HG02610 (cell line): ENCODE measurements around the gene SCARF2.
"Not testable (repeated sequence)": the region's sequence is repeated elsewhere in the genome, so short reads cannot be mapped to it uniquely, and the experiment has no call there.

Experiments
- ATAC-seq: cut with Tn5 transposase; IDR thresholded peaks from one replicate; pipeline ENCODE4 v1.9.1; 2021; ENCODE audit warnings: mild to moderate bottlenecking, moderate library complexity; ENCODE audit not compliant: unreplicated experiment

Gene SCARF2

GRCh38 chr22:20395907-20396287, 41.7 kb downstream of the SCARF2 start:
- ATAC-seq: no peak

DNA sequence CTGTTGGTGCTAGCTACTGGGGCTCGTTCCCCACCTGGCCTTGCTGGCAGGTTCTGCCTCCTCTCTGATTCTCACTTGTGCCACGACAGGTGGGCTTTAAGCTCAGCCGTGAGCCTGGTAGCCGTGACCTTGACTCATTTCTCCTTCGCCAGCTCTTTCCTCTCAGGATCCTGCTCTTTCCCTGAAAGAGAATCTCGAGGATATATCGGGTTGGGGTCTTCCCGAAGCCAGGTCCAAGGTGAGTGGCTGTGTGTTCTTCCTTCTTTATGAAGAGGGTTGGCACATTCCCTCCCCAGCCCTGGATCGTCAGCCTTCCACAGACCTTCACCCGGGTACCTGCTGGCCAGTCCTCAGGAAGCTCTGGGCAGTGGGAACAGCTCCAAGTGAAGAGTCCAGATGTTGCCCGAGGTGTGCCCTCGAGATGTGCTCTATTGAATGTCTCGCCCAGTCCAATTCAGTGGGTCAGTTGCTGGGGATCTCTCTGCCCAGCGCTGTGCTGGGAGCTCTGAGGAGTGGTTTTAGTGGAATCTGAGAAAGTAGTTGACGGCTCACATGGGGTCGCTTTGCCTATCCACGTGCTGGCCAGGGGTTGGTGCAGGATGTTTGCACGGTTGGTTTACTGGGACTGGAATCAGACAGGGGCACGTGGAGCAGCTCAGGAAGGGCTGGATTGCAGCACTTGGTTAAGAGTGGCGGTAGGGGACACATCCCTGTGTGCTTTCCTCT, 42.3 kb downstream of the SCARF2 start:
- no peak for ATAC-seq

GRCh38 chr22:20393705-20394476, 43.7 kb downstream of the SCARF2 start, which contains the start of gene ZNF74:
TSS of gene ZNF74 (plus strand) at chr22:20394151. CDS start at chr22:20394629, 478 bp downstream.
- ATAC-seq: peak; percentile 64

GRCh38 chr22:20392983-20393704, 44.5 kb downstream of the SCARF2 start:
- no peak for ATAC-seq

- ATAC-seq: not testable (repeated sequence)
These were observed 45.2 kb downstream of the SCARF2 start for GRCh38 chr22:20392365-20392881.

DNA sequence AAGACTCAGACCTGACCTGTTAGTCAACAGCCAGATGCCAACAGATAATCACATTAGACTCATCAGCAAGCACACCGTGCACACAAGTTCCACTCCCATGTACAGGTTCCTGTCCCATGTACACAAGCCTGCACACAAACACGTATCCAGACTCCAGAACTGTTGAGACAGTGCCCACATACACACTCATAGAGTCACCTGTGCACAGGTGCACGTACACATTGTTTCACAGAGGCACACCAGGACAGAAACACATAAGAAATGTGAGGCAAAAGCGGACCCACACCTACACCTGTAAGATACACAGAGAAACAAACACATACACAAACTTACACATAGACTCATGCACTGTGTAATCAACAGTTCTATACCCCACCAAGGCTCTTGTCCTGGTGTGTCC, 46.4 kb downstream of the SCARF2 start:
- no peak for ATAC-seq

DNA sequence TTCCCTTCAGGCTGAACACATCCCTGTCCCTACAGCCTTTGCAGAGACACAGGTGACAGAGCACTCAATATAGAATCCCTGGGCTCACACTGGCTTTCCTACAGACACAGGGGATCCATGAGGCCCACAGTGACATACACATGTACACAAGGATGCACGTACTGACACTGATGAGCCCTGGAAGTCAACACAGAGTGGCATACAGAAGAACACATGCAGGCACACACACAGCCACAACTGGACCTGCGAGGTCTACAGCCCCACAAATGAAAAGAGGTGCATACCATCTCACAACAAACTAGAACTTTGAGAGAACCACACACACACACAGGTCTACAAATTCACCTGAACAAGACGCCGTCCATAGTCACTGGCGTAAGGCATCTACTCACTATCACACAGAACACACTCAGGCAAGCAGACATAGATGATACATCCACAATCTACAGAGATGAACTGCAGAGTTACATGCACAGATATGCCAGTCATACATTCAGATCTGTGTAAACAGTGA, 47.2 kb downstream of the SCARF2 start:
- ATAC-seq: no peak

DNA sequence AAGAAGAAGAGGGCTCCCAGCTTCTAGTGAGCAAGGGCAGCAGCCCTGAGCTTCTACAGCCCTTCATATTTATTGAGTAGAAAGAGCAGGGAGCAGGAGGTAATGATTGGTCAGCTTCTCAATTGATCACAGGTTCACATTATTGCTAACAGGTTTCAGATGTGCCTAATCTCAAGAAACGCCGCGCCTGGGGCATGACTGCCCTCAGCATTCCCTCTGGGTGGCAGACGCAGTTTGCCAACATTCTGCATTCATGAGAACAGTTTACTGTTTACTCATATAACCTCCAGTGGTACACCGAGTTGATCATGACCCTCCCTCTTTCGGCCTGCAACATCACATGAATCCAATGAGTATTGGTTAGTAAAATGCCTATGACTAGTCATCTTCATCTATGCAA, 48.3 kb downstream of the SCARF2 start:
- no peak for ATAC-seq

DNA sequence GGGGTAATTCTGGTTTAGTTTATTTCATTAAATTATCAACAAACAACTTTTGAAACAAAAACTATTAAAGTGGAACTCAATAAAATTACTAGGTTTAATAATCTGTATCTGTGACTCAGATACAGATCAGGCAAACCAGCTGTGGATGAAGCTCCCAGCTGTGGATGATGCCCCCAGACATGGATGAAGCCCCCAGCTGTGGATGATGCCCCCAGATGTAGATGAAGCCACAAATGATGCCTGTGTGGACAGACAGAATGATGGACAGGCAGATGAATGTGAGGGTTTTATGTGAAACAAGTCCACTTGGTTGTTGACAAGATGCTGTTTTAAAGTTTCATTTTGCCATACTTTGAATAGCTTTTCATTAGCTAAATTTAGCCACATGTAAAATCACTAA, 49.4 kb downstream of the SCARF2 start:
- no peak for ATAC-seq

GRCh38 chr22:20386972-20387371, 50.7 kb downstream of the SCARF2 start:
- ATAC-seq: no peak

- ATAC-seq: no peak
These were observed 51.3 kb downstream of the SCARF2 start for GRCh38 chr22:20386336-20386735.

- no peak for ATAC-seq
These were observed 52.8 kb downstream of the SCARF2 start for GRCh38 chr22:20384865-20385264.

- no peak for ATAC-seq
These were observed 53.5 kb downstream of the SCARF2 start for GRCh38 chr22:20384171-20384570.

DNA sequence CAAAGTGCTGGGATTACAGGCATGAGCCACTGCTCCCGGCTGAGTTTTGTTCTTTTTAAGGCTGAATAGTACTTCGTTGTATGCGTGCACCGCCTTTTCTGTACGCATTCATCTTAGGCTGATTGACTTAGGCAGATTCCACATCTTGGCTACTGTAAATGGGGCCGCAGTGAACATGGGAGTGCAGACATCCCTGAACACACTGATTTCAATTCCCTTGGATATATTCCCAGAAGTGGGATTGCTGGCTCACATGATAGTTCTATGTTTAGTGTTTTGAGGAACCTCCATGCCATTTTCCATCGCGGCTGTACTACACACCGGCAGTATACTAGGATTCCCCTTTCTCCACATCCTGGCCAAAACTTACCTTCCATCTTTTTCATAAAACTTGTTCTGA, 54.1 kb downstream of the SCARF2 start:
- ATAC-seq: no peak

DNA sequence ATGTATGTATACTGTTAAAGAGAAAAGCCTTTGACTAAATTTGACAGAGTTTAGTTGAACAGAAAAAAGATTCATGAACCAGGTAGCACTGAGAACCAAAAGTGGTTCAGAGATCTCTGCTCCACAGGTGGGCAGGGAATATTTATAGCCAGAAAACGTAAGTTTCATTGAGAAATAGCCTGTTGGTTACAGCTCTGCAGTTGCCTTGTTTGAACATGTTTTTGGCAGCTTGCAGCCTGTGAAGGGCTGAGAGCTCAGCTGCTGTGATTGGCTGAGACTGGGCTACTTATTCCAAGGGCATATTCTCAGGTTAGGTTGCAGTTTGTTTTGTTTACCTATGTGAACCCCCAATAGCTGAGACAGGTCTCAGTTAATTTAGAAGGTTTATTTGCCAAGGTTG, 57.1 kb downstream of the SCARF2 start:
- no peak for ATAC-seq

DNA sequence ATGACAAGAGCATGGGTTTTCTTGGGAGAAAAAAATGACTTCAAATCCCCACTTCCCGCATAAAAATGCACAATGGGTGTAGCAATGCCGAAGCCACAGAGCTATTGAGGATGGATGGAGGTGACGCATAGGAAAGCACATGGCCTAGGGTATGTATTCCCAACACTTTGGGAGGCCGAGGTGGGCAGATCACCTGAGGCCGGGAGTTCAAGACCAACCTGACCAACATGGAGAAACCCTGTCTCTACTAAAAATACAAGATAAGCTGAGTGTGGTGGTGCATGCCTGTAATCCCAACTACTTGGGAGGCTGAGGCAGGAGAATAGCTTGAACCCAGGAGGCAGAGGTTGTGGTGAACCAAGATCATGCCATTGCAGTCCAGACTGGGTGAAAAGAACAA, 58.9 kb downstream of the SCARF2 start:
- ATAC-seq: not testable (repeated sequence)

GRCh38 chr22:20378110-20378509, 59.5 kb downstream of the SCARF2 start:
- no peak for ATAC-seq

DNA sequence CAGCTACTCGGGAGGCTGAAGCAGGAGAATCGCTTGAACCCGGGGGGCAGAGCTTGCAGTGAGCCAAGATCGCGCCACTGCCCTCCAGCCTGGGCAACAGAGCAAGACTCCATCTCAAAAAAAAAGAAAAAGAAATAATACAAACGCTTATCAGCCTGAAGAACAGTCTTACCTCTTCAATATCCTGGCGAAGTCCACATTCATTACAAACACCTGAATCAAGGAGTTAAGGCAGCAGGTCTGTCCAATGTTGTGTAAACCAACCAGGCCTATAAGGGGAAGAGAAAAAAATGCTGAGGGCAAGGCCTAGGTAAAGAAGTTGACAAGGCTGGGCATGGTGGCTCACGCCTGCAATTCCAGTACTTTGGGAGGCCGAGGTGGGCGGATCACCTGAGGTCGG, 60.6 kb downstream of the SCARF2 start:
- not testable (repeated sequence) for ATAC-seq

DNA sequence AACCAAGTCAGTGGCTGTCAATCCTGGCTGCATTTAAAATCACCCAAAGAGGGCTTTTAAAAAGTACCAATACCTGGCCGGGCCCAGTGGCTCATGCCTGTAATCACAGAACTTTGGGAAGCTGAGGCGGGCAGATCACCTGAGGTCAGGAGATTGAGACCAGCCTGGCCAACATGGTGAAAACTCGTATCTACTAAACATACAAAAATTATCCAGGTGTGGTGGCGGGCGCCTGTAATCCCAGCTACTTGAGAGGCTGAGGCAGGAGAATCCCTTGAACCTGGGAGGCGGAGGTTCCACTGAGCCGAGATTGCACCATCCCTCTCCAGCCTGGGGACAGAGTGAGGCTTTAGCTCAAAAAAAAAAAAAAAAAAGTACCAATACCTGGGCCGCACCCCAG, 61.3 kb downstream of the SCARF2 start:
- not testable (repeated sequence) for ATAC-seq
